H9 (cell line): Measurements from ENCODE around the gene ASB15. TPM values are rescaled to one million over a fixed set of nuclear protein-coding genes. Genes with fewer than 3 reads are reported as not detected.

Experiments
- DNase-seq: peaks from one replicate; pipeline ENCODE4 v3.0.0-alpha.2; 2017
- H2AFZ ChIP-seq: one replicate; pipeline ENCODE4 v1.6.1; 2013; ENCODE audit warnings: mild to moderate bottlenecking, low read length, control low read depth, moderate library complexity
- H2AK5ac ChIP-seq: 2 replicates; pipeline ENCODE4 v1.6.1; 2013; ENCODE audit warnings: low read length, control low read depth, mixed read lengths; ENCODE audit not compliant: insufficient read length
- H2BK120ac ChIP-seq: one replicate; pipeline ENCODE4 v1.6.1; 2013; ENCODE audit warnings: low read depth, mild to moderate bottlenecking, low read length, control low read depth, inconsistent platforms; ENCODE audit not compliant: poor library complexity, severe bottlenecking
- H2BK12ac ChIP-seq: 2 replicates; pipeline ENCODE4 v1.6.1; 2013; ENCODE audit warnings: low read length, control low read depth, mixed read lengths, low read depth; ENCODE audit not compliant: insufficient read length
- H2BK15ac ChIP-seq: 2 replicates; pipeline ENCODE4 v1.6.1; 2013; ENCODE audit warnings: low read depth, low read length, control low read depth
- H2BK20ac ChIP-seq: one replicate; pipeline ENCODE4 v1.6.1; 2013; ENCODE audit warnings: low read depth, mild to moderate bottlenecking, low read length, control low read depth, inconsistent platforms; ENCODE audit not compliant: poor library complexity, severe bottlenecking
- H2BK5ac ChIP-seq: 2 replicates; pipeline ENCODE4 v1.6.1; 2013; ENCODE audit warnings: low read length, control low read depth, mixed read lengths; ENCODE audit not compliant: insufficient read length
- H3K14ac ChIP-seq: 2 replicates; pipeline ENCODE4 v1.6.1; 2013; ENCODE audit warnings: low read length, control low read depth; ENCODE audit not compliant: insufficient read depth
- H3K18ac ChIP-seq: 2 replicates; pipeline ENCODE4 v1.6.1; 2013; ENCODE audit warnings: low read depth, mild to moderate bottlenecking, mixed read lengths, low read length, control low read depth; ENCODE audit not compliant: insufficient read length
- H3K23ac ChIP-seq: 2 replicates; pipeline ENCODE4 v1.6.1; 2013; ENCODE audit warnings: low read length, control low read depth, mixed read lengths, low read depth; ENCODE audit not compliant: insufficient read length
- H3K23me2 ChIP-seq: 2 replicates; pipeline ENCODE4 v1.6.1; 2013; ENCODE audit warnings: low read depth, mild to moderate bottlenecking, mixed read lengths, low read length, control low read depth; ENCODE audit not compliant: insufficient read length, poor library complexity, severe bottlenecking
- H3K27ac ChIP-seq: 2 replicates; pipeline ENCODE4 v1.5.1; 2013; ENCODE audit warnings: low read length, control low read depth, mixed read lengths, low read depth; ENCODE audit not compliant: insufficient read length
- H3K27me3 ChIP-seq: 2 replicates; pipeline ENCODE4 v1.6.1; 2013; ENCODE audit warnings: low read length, control low read depth, inconsistent platforms; ENCODE audit not compliant: insufficient read depth
- H3K4ac ChIP-seq: 2 replicates; pipeline ENCODE4 v1.6.1; 2013; ENCODE audit warnings: low read depth, mild to moderate bottlenecking, control low read depth, inconsistent platforms, low read length, moderate library complexity
- H3K4me1 ChIP-seq: 2 replicates; pipeline ENCODE4 v1.6.1; 2013; ENCODE audit warnings: low read length, control low read depth, inconsistent platforms; ENCODE audit not compliant: insufficient read depth
- H3K4me2 ChIP-seq: 2 replicates; pipeline ENCODE4 v1.6.1; 2013; ENCODE audit warnings: low read length, control low read depth, mixed read lengths; ENCODE audit not compliant: insufficient read length, insufficient read depth
- H3K56ac ChIP-seq: 2 replicates; pipeline ENCODE4 v1.6.1; 2013; ENCODE audit warnings: low read depth, mild to moderate bottlenecking, mixed read lengths, low read length, control low read depth; ENCODE audit not compliant: insufficient read length
- H3K79me1 ChIP-seq: 2 replicates; pipeline ENCODE4 v1.6.1; 2013; ENCODE audit warnings: low read depth, mild to moderate bottlenecking, moderate library complexity, low read length, control low read depth, inconsistent platforms; ENCODE audit not compliant: insufficient read depth, poor library complexity, severe bottlenecking
- H3K79me2 ChIP-seq: 2 replicates; pipeline ENCODE4 v1.6.1; 2013; ENCODE audit warnings: low read length, control low read depth, inconsistent platforms; ENCODE audit not compliant: insufficient read depth
- H3K9ac ChIP-seq: 2 replicates; pipeline ENCODE4 v1.6.1; 2013; ENCODE audit warnings: low read length, control low read depth, mixed read lengths; ENCODE audit not compliant: insufficient read length; ENCODE audit errors: extremely low read depth
- H3K9me3 ChIP-seq: one replicate; pipeline ENCODE4 v1.6.1; 2013; ENCODE audit warnings: low read depth, low read length, inconsistent platforms; ENCODE audit not compliant: control insufficient read depth
- H3T11ph ChIP-seq: one replicate; pipeline ENCODE4 v1.6.1; 2013; ENCODE audit warnings: mild to moderate bottlenecking, low read length, control low read depth, inconsistent platforms
- H4K20me1 ChIP-seq: one replicate; pipeline ENCODE4 v1.6.1; 2013; ENCODE audit not compliant: control insufficient read depth, insufficient read length, insufficient read depth
- H4K5ac ChIP-seq: 2 replicates; pipeline ENCODE4 v1.6.1; 2013; ENCODE audit warnings: low read depth, mild to moderate bottlenecking, mixed read lengths, low read length, control low read depth; ENCODE audit not compliant: insufficient read length
- H4K8ac ChIP-seq: replicated peaks from 2 replicates; pipeline ENCODE4 v1.6.1; 2013; ENCODE audit warnings: low read length, control low read depth, mixed read lengths, low read depth; ENCODE audit not compliant: insufficient read length
- H4K91ac ChIP-seq: 2 replicates; pipeline ENCODE4 v1.6.1; 2013; ENCODE audit warnings: low read depth, mild to moderate bottlenecking, moderate library complexity, mixed read lengths, low read length, control low read depth; ENCODE audit not compliant: insufficient read length
- H3K27ac Mint-ChIP-seq, 3 experiments: 2 replicates in 2 of 3; 3 replicates in 1 of 3; pipeline ENCODE4 v1.8.0; 2020 to 2021; ENCODE audit warnings: mixed read lengths in 3 of 3, mild to moderate bottlenecking in 1 of 3, moderate library complexity in 1 of 3
- H3K27me3 Mint-ChIP-seq: 2 replicates; pipeline ENCODE4 v1.8.0; 2021; ENCODE audit warnings: low read depth, mild to moderate bottlenecking, moderate library complexity, mixed read lengths
- H3K36me3 Mint-ChIP-seq, 3 experiments: 2 replicates in 2 of 3; 3 replicates in 1 of 3; pipeline ENCODE4 v1.8.0; 2020 to 2021; ENCODE audit warnings: low read depth in 3 of 3, mixed read lengths in 3 of 3; ENCODE audit not compliant: insufficient read depth in 1 of 3
- H3K4me1 Mint-ChIP-seq, 2 experiments: 2 replicates each; pipeline ENCODE4 v1.8.0; 2020; ENCODE audit warnings: mixed read lengths in 2 of 2
- H3K4me3 Mint-ChIP-seq, 2 experiments: 2 replicates in 1 of 2; 3 replicates in 1 of 2; pipeline ENCODE4 v1.8.0; 2020 to 2021; ENCODE audit warnings: mild to moderate bottlenecking in 2 of 2, mixed read lengths in 2 of 2, moderate library complexity in 1 of 2
- H3K9me3 Mint-ChIP-seq, 2 experiments: 2 replicates in 1 of 2; 3 replicates in 1 of 2; pipeline ENCODE4 v1.8.0; 2020; ENCODE audit warnings: mild to moderate bottlenecking in 2 of 2, mixed read lengths in 2 of 2, moderate library complexity in 1 of 2
- CTCF ChIP-seq: fragments of 200-600 bp; sonication (generic); conservative IDR thresholded peaks from 3 replicates; pipeline ENCODE4 v1.8.0; 2021; ENCODE audit warnings: antibody characterized with exemption, mild to moderate bottlenecking
- WGBS: extraction: QIAGEN DNeasy Blood & Tissue Kit; methylation state at CpG from one replicate; pipeline ENCODE4 v1.1.7; 2013; ENCODE audit warnings: missing lambda C conversion rate, low lambda C conversion rate, mixed read lengths; ENCODE audit not compliant: insufficient read length; ENCODE audit errors: extremely low coverage; 5-methylcytosine and 5-hydroxymethylcytosine counted together
- total RNA-seq: library from RNA; stranded (reverse); gene quantifications from 2 replicates; pipeline ENCODE4 v1.2.1, GENCODE V29; 2021

The ASB15 gene
- total RNA-seq, 1 experiment from 2014 or later = not detected

- Histone ChIP-seq H2BK5ac (no peak overlapping the region), H3K23me2 (no peaks in the 10 kb centered on the region), H4K20me1 (no peaks in the 10 kb centered on the region), H2AFZ (no peak overlapping the region), H2AK5ac (no peak overlapping the region), H3K27ac (no peak overlapping the region), H3K56ac (no peak overlapping the region), H2BK12ac (no peak overlapping the region), H3K23ac (no peak overlapping the region), H3K9me3 (no peaks in the 10 kb centered on the region), H3K4me1 (no peaks in the 10 kb centered on the region; the same call in 1 of the 2 replicates), H4K8ac (no peak overlapping the region), H3K27me3 (no peaks in the 10 kb centered on the region), H3K14ac (no peak overlapping the region), H3T11ph (no peak overlapping the region), H3K79me2 (no peaks in the 10 kb centered on the region), H3K4me2 (no peak overlapping the region), H3K79me1 (no peaks in the 10 kb centered on the region), H2BK15ac (no peak overlapping the region), H3K18ac (no peak overlapping the region), H2BK20ac (no peak overlapping the region), H4K91ac (no peak overlapping the region), H3K9ac (no peak overlapping the region), H3K4ac (no peak overlapping the region), H2BK120ac (no peak overlapping the region), H4K5ac (no peak overlapping the region)
- Mint-ChIP-seq H3K4me1 (peaks cover 25% of the 10 kb centered on the region in 2 experiments), H3K9me3 (no peaks in the 10 kb centered on the region), H3K36me3 (no peaks in the 10 kb centered on the region; a peak in 1 of 7 replicates), H3K27me3 (no peaks in the 10 kb centered on the region), H3K27ac (peak overlapping the region in 2 of 3 experiments; percentile 2 to 31; a peak in 3 of 7 replicates), H3K4me3 (no peak overlapping the region)
- DNase-seq = no peak
- TF ChIP-seq CTCF = no peak
- WGBS = no CpG with 5 or more reads among the region's 2 CpGs
Measured at GRCh38 chr7:123573896-123574467, 27.6 kb upstream of the ASB15 start.
